Cardiac fibroblast (primary cell): ENCODE results near the gene MAMLD1.

ENCODE experiments used
- DNase-seq, 2 donors: peaks; one replicate each; pipeline versions ENCODE4 v3.0.0 to v3.0.0-alpha.2; 2010; ENCODE audit warnings: low read depth in 2 of 2
- H3K4me3 ChIP-seq, 2 donors: replicated peaks in 1 of 2; 1 replicate in 1 of 2; 2 replicates in 1 of 2; pipeline ENCODE4 v1.5.1; 2011; ENCODE audit warnings: low read depth in 2 of 2, low read length in 2 of 2, mild to moderate bottlenecking in 2 of 2, moderate library complexity in 1 of 2
- CTCF ChIP-seq: IDR thresholded peaks from one replicate; pipeline ENCODE4 v1.5.1; 2011; ENCODE audit warnings: low read depth, mild to moderate bottlenecking, low read length, inconsistent platforms

Gene MAMLD1

GRCh38 chrX:150460781-150461180, 97.7 kb downstream of the MAMLD1 start:
- DNase-seq, result no peak

GRCh38 chrX:150463566-150463965, 100.4 kb downstream of the MAMLD1 start:
- TF ChIP-seq CTCF, result no peak
- no peak for DNase-seq
- no peak overlapping the region for H3K4me3 ChIP-seq

More at GRCh38 chrX:150460781-150461180, 97.7 kb downstream of the MAMLD1 start:
- TF ChIP-seq CTCF, result no peak
- H3K4me3 ChIP-seq, result no peak overlapping the region

GRCh38 chrX:150464001-150464400, 100.9 kb downstream of the MAMLD1 start:
- no peak for DNase-seq
- no peak for TF ChIP-seq CTCF
- no peak overlapping the region for H3K4me3 ChIP-seq

- no peak for DNase-seq
- no peak overlapping the region for H3K4me3 ChIP-seq
- no peak for TF ChIP-seq CTCF
Measured at GRCh38 chrX:150465326-150465725, 102.2 kb downstream of the MAMLD1 start.

GRCh38 chrX:150465881-150466775, 103.0 kb downstream of the MAMLD1 start:
- TF ChIP-seq CTCF, result no peak
- H3K4me3 ChIP-seq, result no peak overlapping the region
- DNase-seq, result no peak

- no peak for DNase-seq
- no peak overlapping the region for H3K4me3 ChIP-seq
- no peak for TF ChIP-seq CTCF
Measured at GRCh38 chrX:150472306-150472705, 109.2 kb downstream of the MAMLD1 start.
